GM18499 (cell line): Measurements from ENCODE around the gene CACNA1E.

Experiments
- ATAC-seq: cut with Tn5 transposase; IDR thresholded peaks from one replicate; pipeline ENCODE4 v1.9.1; 2021; ENCODE audit warnings: moderate number of reproducible peaks; ENCODE audit not compliant: insufficient read depth, unreplicated experiment

CACNA1E gene

GRCh38 chr1:181618559-181618958 is 135.2 kb downstream of the CACNA1E start:
- ATAC-seq = no peak

GRCh38 chr1:181620183-181620582 is 136.9 kb downstream of the CACNA1E start:
- no peak for ATAC-seq

GRCh38 chr1:181623850-181624249 is 140.5 kb downstream of the CACNA1E start:
- no peak for ATAC-seq

GRCh38 chr1:181626279-181626938 is 143.1 kb downstream of the CACNA1E start:
- no peak for ATAC-seq

GRCh38 chr1:181630398-181630797 is 147.1 kb downstream of the CACNA1E start:
- no peak for ATAC-seq

- no peak for ATAC-seq
Measured at GRCh38 chr1:181630838-181631237, 147.5 kb downstream of the CACNA1E start.

GRCh38 chr1:181632492-181632891 is 149.2 kb downstream of the CACNA1E start:
- no peak for ATAC-seq

GRCh38 chr1:181632960-181633359 is 149.6 kb downstream of the CACNA1E start:
- ATAC-seq = no peak

GRCh38 chr1:181635110-181635509 is 151.8 kb downstream of the CACNA1E start:
- ATAC-seq = no peak

- no peak for ATAC-seq
Measured at GRCh38 chr1:181637998-181638397, 154.7 kb downstream of the CACNA1E start.

- ATAC-seq = no peak
Measured at GRCh38 chr1:181640956-181641355, 157.6 kb downstream of the CACNA1E start.

- no peak for ATAC-seq
Measured at GRCh38 chr1:181643631-181644030, 160.3 kb downstream of the CACNA1E start.

- no peak for ATAC-seq
Measured at GRCh38 chr1:181645171-181645570, 161.9 kb downstream of the CACNA1E start.

GRCh38 chr1:181646710-181647109 is 163.4 kb downstream of the CACNA1E start:
- no peak for ATAC-seq

- no peak for ATAC-seq
Measured at GRCh38 chr1:181647314-181648035, 164.2 kb downstream of the CACNA1E start.

GRCh38 chr1:181651276-181651675 is 168.0 kb downstream of the CACNA1E start:
- ATAC-seq = no peak

GRCh38 chr1:181655756-181656155 is 172.4 kb downstream of the CACNA1E start:
- no peak for ATAC-seq

GRCh38 chr1:181656491-181656890 is 173.2 kb downstream of the CACNA1E start:
- ATAC-seq = no peak

GRCh38 chr1:181658581-181658980 is 175.3 kb downstream of the CACNA1E start:
- ATAC-seq = no peak

GRCh38 chr1:181659321-181659957 is 176.1 kb downstream of the CACNA1E start:
- ATAC-seq = no peak

- ATAC-seq = no peak
Measured at GRCh38 chr1:181660621-181661020, 177.3 kb downstream of the CACNA1E start.
